Adrenal gland (tissue), 12 donors: ENCODE results near the gene TSHZ2. TPM values are rescaled to one million over a fixed set of nuclear protein-coding genes. Genes with fewer than 3 reads are reported as not detected.
A peak's percentile ranks its signal among the peaks of the same experiment; 100 is the strongest.

Source experiments
- DNase-seq, 7 donors: peaks; one replicate each; pipeline ENCODE4 v3.0.0-alpha.2; 2019 to 2020
- H3K27ac ChIP-seq, 5 donors: fragments of 200-600 bp; sonication (generic) in 4 of 5; 1 replicate in 3 of 5; 2 replicates in 2 of 5; pipeline versions ENCODE4 v1.5.1 to v1.8.0; 2016 to 2020; ENCODE audit warnings: mild to moderate bottlenecking in 1 of 5
- H3K27me3 ChIP-seq: fragments of 200-600 bp; 2 replicates; pipeline ENCODE4 v1.8.0; 2021
- H3K36me3 ChIP-seq, 2 donors: fragments of 200-600 bp; replicated peaks in 1 of 2; 1 replicate in 1 of 2; 2 replicates in 1 of 2; pipeline versions ENCODE4 v1.5.1 to v1.8.0; 2018 to 2022
- H3K4me1 ChIP-seq, 2 donors: fragments of 200-600 bp; replicated peaks in 1 of 2; 1 replicate in 1 of 2; 2 replicates in 1 of 2; pipeline versions ENCODE4 v1.5.1 to v1.8.0; 2018 to 2021
- H3K4me3 ChIP-seq, 4 donors: fragments of 200-600 bp; sonication (generic) in 3 of 4; one replicate each; pipeline ENCODE4 v1.5.1; 2016 to 2018
- H3K9me3 ChIP-seq, 3 donors: fragments of 200-600 bp; sonication (generic) in 1 of 3; replicated peaks in 1 of 3; 1 replicate in 2 of 3; 2 replicates in 1 of 3; pipeline versions ENCODE4 v1.5.1 to v1.8.0; 2016 to 2021
- POLR2A ChIP-seq, 2 donors: fragments of 450-650 bp; IDR thresholded peaks; one replicate each; pipeline ENCODE4 v1.6.1; 2017; ENCODE audit warnings: antibody characterized with exemption in 2 of 2, mild to moderate bottlenecking in 2 of 2, moderate library complexity in 1 of 2
- WGBS, 4 donors: extraction: QIAGEN DNeasy Blood & Tissue Kit in 2 of 4; methylation state at CpG; one replicate each; pipeline versions ENCODE4 v1.1.5 to v1.1.7; 2013 to 2017; 5-methylcytosine and 5-hydroxymethylcytosine counted together
- intact Hi-C, 2 donors: fragments of 100-400 bp; cut with DNase I; formaldehyde crosslinking; loops; one replicate each; pipeline versions ENCODE4 v1.14.1 to v1.15.0; 2022 to 2023
- polyA plus RNA-seq, 3 donors: library from polyadenylated mRNA; stranded (reverse); fragments of 200-250 nt in 2 of 3; fragments of 350-450 nt in 1 of 3; fragmentation: Illumina TruSeq in 1 of 3; extraction: RNeasy Lipid Tissue Mini Kit (QIAGEN cat#74804) in 1 of 3; gene quantifications; one replicate each; pipeline ENCODE4 v1.2.3, GENCODE V29; 2013 to 2014
- total RNA-seq, 9 donors: library from RNA; depleted of rRNA in 4 of 9; stranded (reverse); fragments of >200 nt in 4 of 9; fragments of 120-200 nt in 1 of 9; fragmentation: NEBNext Ultra II Directional in 1 of 9; extraction: Animal tissue kit (Norgen Biotek cat#: 25700) in 1 of 9; gene quantifications; one replicate each; pipeline versions ENCODE4 v1.1.0 to v1.2.4, GENCODE V29; 2013 to 2023
- TF ChIP-seq, protein P1 (sequence below), 6 experiments: fragments of 450-650 bp in 4 of 6; fragments of 200-600 bp in 2 of 6; sonication (generic) in 1 of 6; IDR thresholded peaks; 1 replicate in 5 of 6; 2 replicates in 1 of 6; pipeline versions ENCODE4 v1.5.1 to v1.8.0; 2016 to 2021; ENCODE audit warnings: antibody characterized with exemption in 6 of 6, mild to moderate bottlenecking in 2 of 6, moderate library complexity in 1 of 6
- donor health status: healthy with polysubstance abuse.
- donor health status: Bipolar disorder and iron deficiency.
- donor health status: DM: yes; HTN: yes; CAD: no.
- donor health status: DM: no; HTN: no; CAD: no.
- donor health status: DM: no; HTN: no; CAD: no.
- donor health status: DM: yes; HTN: yes; CAD: no.

The TSHZ2 gene
- total and polyA plus RNA-seq, 12 donors = 20.5 to 87.1 (median 52.4) TPM

DNA sequence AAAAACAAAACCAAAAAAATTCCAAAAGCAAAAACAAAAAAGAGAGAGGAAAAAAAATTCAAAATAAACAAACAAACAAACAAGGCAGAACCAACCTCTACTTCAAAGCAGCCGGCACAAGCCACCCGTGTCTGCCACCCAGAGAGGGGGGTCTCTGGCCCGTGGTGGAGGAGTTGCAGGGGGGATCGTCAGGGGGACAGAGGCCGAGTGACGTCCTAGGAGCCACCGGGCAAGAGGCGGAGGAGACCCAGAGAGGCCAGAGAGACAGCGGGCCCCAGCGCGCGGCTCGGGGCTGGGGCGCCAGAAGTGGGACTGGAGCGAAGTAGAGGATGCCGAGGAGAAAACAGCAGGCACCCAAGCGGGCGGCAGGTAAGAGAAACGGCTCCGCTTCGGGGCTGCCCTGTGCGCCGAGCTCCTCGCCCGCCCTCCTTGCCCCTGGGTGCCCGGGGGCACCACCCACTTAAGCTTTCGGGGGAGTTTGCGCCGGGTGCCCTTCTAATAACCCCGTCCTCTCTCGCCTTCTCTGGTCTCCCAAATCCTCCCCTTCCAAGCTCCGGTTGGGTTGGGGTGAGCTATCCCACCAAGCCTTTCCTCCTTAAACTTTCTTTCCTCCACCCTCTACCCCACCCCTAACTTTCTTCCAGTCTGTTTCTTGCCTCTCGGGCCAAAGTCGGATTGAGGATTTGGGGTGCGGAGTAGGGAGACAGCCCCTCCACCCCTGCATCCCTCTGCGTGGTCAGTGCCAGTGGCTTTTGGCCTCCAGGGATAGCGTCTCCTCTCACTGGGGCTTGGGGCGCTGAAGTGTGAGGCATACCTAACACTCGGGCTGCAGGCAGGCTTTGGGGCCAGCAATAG is 1.0 kb downstream of the TSHZ2 start:
- WGBS, 4 donors = 2 to 3% (median 3%) methylated on average over 33 to 39 of the region's 39 CpGs
- Histone ChIP-seq H3K4me3 (peak overlapping the region; percentile 5 to 90 (median 87)), H3K36me3 (no peaks in the 10 kb centered on the region), H3K27me3 (no peaks in the 10 kb centered on the region), H3K27ac (peak overlapping the region; percentile 60 to 95 (median 87)), H3K9me3 (no peaks in the 10 kb centered on the region), H3K4me1 (peaks cover 7 to 15% of the 10 kb centered on the region in 2 donors)
- intact Hi-C loops = loop anchor here in 1 of 2 donors (10.0 kb wide), 2 partner anchors 102 to 242 kb away; no protein-coding TSS in a partner anchor
- peak; percentile 48 to 67 (median 55) for DNase-seq
- peak; percentile 14 to 27 for TF ChIP-seq POLR2A (IDR thresholded peaks at IDR 0.05)
- TF ChIP-seq, protein P1, sequence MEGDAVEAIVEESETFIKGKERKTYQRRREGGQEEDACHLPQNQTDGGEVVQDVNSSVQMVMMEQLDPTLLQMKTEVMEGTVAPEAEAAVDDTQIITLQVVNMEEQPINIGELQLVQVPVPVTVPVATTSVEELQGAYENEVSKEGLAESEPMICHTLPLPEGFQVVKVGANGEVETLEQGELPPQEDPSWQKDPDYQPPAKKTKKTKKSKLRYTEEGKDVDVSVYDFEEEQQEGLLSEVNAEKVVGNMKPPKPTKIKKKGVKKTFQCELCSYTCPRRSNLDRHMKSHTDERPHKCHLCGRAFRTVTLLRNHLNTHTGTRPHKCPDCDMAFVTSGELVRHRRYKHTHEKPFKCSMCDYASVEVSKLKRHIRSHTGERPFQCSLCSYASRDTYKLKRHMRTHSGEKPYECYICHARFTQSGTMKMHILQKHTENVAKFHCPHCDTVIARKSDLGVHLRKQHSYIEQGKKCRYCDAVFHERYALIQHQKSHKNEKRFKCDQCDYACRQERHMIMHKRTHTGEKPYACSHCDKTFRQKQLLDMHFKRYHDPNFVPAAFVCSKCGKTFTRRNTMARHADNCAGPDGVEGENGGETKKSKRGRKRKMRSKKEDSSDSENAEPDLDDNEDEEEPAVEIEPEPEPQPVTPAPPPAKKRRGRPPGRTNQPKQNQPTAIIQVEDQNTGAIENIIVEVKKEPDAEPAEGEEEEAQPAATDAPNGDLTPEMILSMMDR (IDR thresholded peaks at IDR 0.05) = no peak

- Histone ChIP-seq H3K27me3 (no peaks in the 10 kb centered on the region), H3K36me3 (no peaks in the 10 kb centered on the region), H3K4me3 (peak overlapping the region in 3 of 4 donors; percentile 86 to 90 (median 88)), H3K27ac (peak overlapping the region; percentile 60 to 95 (median 87)), H3K9me3 (no peaks in the 10 kb centered on the region), H3K4me1 (peaks cover 7 to 24% of the 10 kb centered on the region in 2 donors)
- DNase-seq = peak; percentile 49 to 84 (median 73)
- 18 to 28% (median 24%) methylated on average over 5 of the region's 5 CpGs for WGBS, 4 donors
- intact Hi-C loops = loop anchor here in 1 of 2 donors (10.0 kb wide), 2 partner anchors 101 to 241 kb away; no protein-coding TSS in a partner anchor
- TF ChIP-seq, protein P1 (IDR thresholded peaks at IDR 0.05) = no peak
- TF ChIP-seq POLR2A (IDR thresholded peaks at IDR 0.05) = peak in 1 of 2 donors; percentile 52
Observed at GRCh38 chr20:52974179-52974594, 2.0 kb downstream of the TSHZ2 start.

DNA sequence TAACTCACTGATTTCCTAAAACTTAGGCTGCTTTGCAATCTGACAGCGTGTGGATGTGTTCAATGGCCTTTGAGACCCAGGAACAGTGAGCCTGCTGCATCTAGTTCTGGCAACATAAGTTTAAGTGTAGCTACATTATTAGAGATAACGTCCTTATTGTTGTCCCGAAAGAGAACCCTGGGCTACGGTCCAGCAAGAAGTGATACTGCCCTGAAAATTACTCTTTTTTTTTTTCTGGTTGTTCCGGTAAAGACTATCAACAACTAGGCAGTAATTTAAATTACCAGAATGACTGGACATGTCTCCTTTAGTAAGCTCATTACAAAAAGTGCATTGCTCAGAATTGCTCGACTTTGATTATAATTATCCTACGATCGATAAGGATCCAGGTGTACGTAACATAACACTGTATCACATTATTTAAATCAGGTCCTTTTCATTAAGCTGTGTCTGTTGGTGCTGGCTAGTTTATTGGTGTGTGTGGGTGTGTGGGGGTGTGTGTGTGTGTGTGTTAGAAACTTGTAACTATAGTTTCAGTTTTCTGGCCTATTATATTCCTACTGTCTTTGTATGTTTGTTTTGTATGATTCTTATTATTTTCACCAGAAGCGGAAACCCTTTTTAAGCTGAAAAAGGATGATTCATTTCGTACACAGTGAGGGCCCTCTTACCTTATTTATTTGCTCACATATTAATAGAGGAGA is 3.0 kb downstream of the TSHZ2 start:
- WGBS, 4 donors = 19 to 25% (median 21%) methylated on average over 11 of the region's 11 CpGs
- no peaks in the 10 kb centered on the region for H3K27me3 ChIP-seq
- peak overlapping the region in 2 of 4 donors; percentile 86 to 90 for H3K4me3 ChIP-seq
- DNase-seq = peak; percentile 41 to 72 (median 64)
- H3K9me3 ChIP-seq = no peaks in the 10 kb centered on the region
- H3K4me1 ChIP-seq = peaks cover 7 to 24% of the 10 kb centered on the region in 2 donors
- intact Hi-C loops = loop anchor here in 1 of 2 donors (10.0 kb wide), 2 partner anchors 100 to 240 kb away; no protein-coding TSS in a partner anchor
- no peak for TF ChIP-seq POLR2A (IDR thresholded peaks at IDR 0.05)
- TF ChIP-seq, protein P1 (IDR thresholded peaks at IDR 0.05) = no peak
- peak overlapping the region; percentile 60 to 95 (median 87) for H3K27ac ChIP-seq
- no peaks in the 10 kb centered on the region for H3K36me3 ChIP-seq
